Activated CD4-positive, alpha-beta memory T cell treated with anti-CD3 and anti-CD28 coated beads for 36 hours (primary cell): ENCODE data around the gene STAB2. TPM values are rescaled to one million over a fixed set of nuclear protein-coding genes. Genes with fewer than 3 reads are reported as not detected.

Source experiments
- CTCF ChIA-PET: fragments of 350-600 bp; sonication (Branson Sonifier 250); formaldehyde crosslinking; loops from one replicate; lab custom pipeline; 2021; ENCODE audit warnings: antibody characterized with exemption, inconsistent platforms; lab: Charles Lee
- POLR2A ChIA-PET: fragments of 350-600 bp; sonication (Branson Sonifier 250); formaldehyde crosslinking; loops from one replicate; lab custom pipeline; 2021; ENCODE audit warnings: antibody characterized with exemption; lab: Charles Lee
- DNase-seq: peaks from one replicate; pipeline ENCODE4 v3.0.0-alpha.2; 2020
- H3K27ac Mint-ChIP-seq: one replicate; pipeline ENCODE4 v1.8.0; 2021; ENCODE audit warnings: mixed read lengths
- H3K27me3 Mint-ChIP-seq: one replicate; pipeline ENCODE4 v1.8.0; 2021; ENCODE audit warnings: mixed read lengths
- H3K36me3 Mint-ChIP-seq: one replicate; pipeline ENCODE4 v1.8.0; 2021; ENCODE audit warnings: mixed read lengths
- H3K4me1 Mint-ChIP-seq: one replicate; pipeline ENCODE4 v1.8.0; 2021; ENCODE audit warnings: low read depth, mixed read lengths
- H3K4me3 Mint-ChIP-seq: one replicate; pipeline ENCODE4 v1.8.0; 2021; ENCODE audit warnings: mild to moderate bottlenecking, mixed read lengths
- H3K9me3 Mint-ChIP-seq: one replicate; pipeline ENCODE4 v1.8.0; 2021; ENCODE audit warnings: mixed read lengths
- intact Hi-C: fragments of 100-400 bp; cut with micrococcal nuclease; formaldehyde crosslinking; loops from one replicate; pipeline ENCODE4 v1.15.1; 2023
- total RNA-seq, 2 experiments: library from RNA; stranded (reverse); gene quantifications; one replicate each; pipeline ENCODE4 v1.2.3, GENCODE V29; 2021

Gene STAB2
- total RNA-seq, 2 experiments from 2014 or later = not detected

DNA sequence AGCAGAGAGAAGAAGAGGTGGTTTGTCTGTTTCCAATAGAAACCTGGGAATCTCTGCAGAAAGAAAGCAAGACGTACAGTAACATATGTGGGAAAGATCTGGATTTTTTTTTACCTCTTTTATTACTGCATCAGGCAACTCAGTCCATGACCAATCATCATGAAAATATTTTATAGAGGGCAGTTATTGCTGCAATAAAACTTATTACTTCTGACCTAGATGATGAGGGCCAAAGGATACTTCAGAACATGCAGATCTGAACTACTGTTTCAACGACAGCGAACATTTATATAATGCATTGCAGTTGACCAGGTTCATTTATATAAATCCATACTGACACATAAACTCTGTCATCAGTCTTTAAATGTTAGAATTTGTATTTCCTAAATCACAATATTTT, 67.7 kb downstream of the STAB2 start:
- Mint-ChIP-seq H3K27ac (no peak overlapping the region), H3K36me3 (no peaks in the 10 kb centered on the region), H3K27me3 (peaks cover 9% of the 10 kb centered on the region), H3K4me1 (peaks cover 12% of the 10 kb centered on the region), H3K4me3 (no peak overlapping the region), H3K9me3 (no peaks in the 10 kb centered on the region)
- CTCF ChIA-PET = no interaction called here
- POLR2A ChIA-PET = no interaction called here
- no peak for DNase-seq
- intact Hi-C loops = no loop called here

DNA sequence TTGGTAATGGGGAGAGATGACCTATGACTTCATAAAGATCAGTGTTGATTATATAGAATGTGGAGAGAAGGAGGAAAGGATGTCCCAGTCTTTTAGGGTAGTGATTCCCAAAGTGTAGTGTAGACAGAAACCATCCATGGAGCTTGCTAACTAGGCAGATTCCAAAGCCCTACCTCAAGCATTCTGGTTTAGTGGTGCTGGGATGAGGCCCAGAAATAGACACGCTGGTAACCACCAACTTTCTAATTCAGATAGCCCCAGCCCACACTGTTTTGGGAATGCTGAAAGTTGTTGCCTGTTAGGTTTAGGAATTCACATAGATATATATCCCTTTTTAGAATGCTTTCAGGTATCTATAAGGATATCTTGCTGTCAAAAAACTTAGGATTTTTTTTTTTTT, 69.2 kb downstream of the STAB2 start:
- no peak for DNase-seq
- Mint-ChIP-seq H3K27ac (no peak overlapping the region), H3K4me3 (no peak overlapping the region), H3K9me3 (no peaks in the 10 kb centered on the region), H3K36me3 (no peaks in the 10 kb centered on the region), H3K27me3 (peaks cover 10% of the 10 kb centered on the region), H3K4me1 (peaks cover 12% of the 10 kb centered on the region)
- intact Hi-C loops = no loop called here
- POLR2A ChIA-PET = no interaction called here
- CTCF ChIA-PET = no interaction called here

DNA sequence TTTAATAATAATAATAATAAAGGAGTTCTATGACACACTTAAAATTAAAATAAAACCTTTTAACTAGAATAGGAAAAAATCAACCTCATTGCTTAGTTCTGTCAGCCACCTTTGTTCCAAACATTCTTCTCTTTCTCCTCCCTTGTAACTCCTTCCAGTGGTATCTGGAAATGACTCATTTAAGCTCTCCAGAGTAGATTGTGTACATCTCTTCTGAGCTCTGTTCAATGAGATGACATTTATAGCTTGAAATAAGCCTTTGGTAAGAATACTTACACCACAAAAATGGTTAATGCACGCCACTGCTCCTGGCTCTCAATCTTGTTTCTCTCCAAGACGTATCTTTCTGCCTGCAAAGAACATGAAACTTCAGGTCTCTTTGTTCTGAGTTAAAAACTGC, 70.3 kb downstream of the STAB2 start:
- POLR2A ChIA-PET = no interaction called here
- Mint-ChIP-seq H3K27ac (no peak overlapping the region), H3K27me3 (peaks cover 10% of the 10 kb centered on the region), H3K36me3 (no peaks in the 10 kb centered on the region), H3K4me3 (no peak overlapping the region), H3K4me1 (peaks cover 12% of the 10 kb centered on the region), H3K9me3 (no peaks in the 10 kb centered on the region)
- CTCF ChIA-PET = no interaction called here
- intact Hi-C loops = no loop called here
- DNase-seq = no peak

DNA sequence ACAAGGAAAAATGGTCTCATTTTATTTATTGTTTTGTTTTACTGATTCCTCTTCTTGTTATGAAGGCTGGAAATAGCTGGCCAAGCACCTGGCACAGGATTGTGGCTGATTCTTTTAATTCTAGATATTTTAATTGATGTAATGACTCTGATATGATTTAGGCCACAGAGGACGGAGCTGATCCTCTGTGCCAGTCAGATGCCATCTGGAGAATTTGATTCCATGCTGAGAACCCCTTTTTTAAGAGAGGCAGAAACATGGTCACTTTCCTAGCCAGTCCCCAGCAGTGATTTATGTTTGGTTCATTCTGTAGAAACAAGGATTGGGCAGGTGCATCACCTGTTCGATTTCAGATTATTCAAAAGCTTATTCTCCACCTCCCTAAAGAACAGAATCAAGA, 77.6 kb downstream of the STAB2 start:
- H3K27ac Mint-ChIP-seq = no peak overlapping the region
- peaks cover 3% of the 10 kb centered on the region for H3K27me3 Mint-ChIP-seq
- no peak for DNase-seq
- ChIA-PET POLR2A (no interaction called here), CTCF (no interaction called here)
- H3K9me3 Mint-ChIP-seq = no peaks in the 10 kb centered on the region
- H3K4me1 Mint-ChIP-seq = no peaks in the 10 kb centered on the region
- H3K4me3 Mint-ChIP-seq = no peak overlapping the region
- intact Hi-C loops = no loop called here
- H3K36me3 Mint-ChIP-seq = no peaks in the 10 kb centered on the region

DNA sequence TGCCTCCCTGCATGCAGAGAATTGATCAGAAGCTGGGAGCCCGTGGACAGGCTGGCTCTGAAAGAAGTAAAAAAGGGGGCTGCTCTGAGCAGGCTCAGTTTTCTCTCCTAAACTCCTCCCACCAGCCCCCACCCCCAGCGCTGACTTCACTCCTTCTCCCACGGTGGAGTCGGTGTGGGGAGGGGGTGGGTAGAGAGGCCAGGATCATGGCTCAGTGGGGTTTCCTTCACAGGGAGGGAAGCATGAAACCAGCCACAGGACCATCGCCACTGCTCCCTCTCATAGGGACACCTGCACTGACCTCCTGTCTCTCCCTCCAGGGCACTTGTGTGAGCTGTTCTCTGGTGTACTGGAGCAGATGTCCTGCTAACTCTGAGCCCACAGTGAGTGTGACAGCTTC, 78.9 kb downstream of the STAB2 start:
- ChIA-PET CTCF (no interaction called here), POLR2A (no interaction called here)
- H3K9me3 Mint-ChIP-seq = no peaks in the 10 kb centered on the region
- H3K27me3 Mint-ChIP-seq = peaks cover 2% of the 10 kb centered on the region
- no peak for DNase-seq
- no peaks in the 10 kb centered on the region for H3K4me1 Mint-ChIP-seq
- H3K4me3 Mint-ChIP-seq = no peak overlapping the region
- H3K27ac Mint-ChIP-seq = no peak overlapping the region
- intact Hi-C loops = no loop called here
- H3K36me3 Mint-ChIP-seq = no peaks in the 10 kb centered on the region

DNA sequence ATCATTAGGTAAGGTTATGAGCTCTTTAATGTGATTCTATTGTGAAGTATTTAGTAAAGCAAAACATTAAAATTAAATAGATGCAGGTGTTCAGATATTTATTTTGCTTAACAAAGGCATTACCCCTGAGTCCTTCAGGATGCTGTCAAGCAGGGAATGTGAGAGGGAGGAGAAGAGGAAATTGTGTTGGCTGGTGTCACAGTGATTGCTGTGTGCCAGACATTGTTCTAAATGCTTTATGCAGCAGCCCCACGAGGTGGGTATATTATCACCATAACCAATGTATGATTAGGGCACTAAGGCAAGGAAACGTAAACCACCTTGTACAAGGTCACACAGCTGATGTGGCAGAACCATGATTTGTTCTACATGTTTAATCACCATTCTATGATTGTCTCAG, 80.1 kb downstream of the STAB2 start:
- H3K4me3 Mint-ChIP-seq = no peak overlapping the region
- ChIA-PET CTCF (no interaction called here), POLR2A (no interaction called here)
- H3K27ac Mint-ChIP-seq = no peak overlapping the region
- H3K36me3 Mint-ChIP-seq = no peaks in the 10 kb centered on the region
- no peaks in the 10 kb centered on the region for H3K4me1 Mint-ChIP-seq
- intact Hi-C loops = no loop called here
- DNase-seq = no peak
- H3K9me3 Mint-ChIP-seq = no peaks in the 10 kb centered on the region
- peaks cover 2% of the 10 kb centered on the region for H3K27me3 Mint-ChIP-seq

DNA sequence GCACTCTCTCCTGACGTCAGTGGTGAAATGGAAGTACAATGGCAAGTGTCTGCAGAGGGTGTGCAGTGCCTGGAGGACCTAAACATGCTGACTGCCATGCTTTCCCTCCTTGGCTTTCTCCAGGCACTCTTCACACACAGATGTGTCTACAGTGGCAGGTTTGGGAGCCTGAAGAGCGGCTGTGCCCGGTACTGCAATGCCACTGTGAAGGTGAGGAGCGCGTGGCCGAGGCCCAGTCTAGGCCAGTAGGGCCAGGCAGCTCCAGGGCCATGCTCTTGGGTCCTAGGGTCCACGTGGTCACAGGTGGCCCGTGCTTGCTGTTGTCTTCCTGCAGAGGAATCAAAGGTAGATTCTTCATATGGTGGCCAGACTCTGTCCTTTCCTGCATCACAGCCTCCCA, 81.4 kb downstream of the STAB2 start:
- DNase-seq = no peak
- ChIA-PET CTCF (no interaction called here), POLR2A (no interaction called here)
- intact Hi-C loops = no loop called here
- no peak overlapping the region for H3K27ac Mint-ChIP-seq
- no peaks in the 10 kb centered on the region for H3K36me3 Mint-ChIP-seq
- H3K4me3 Mint-ChIP-seq = no peak overlapping the region
- H3K4me1 Mint-ChIP-seq = no peaks in the 10 kb centered on the region
- H3K9me3 Mint-ChIP-seq = no peaks in the 10 kb centered on the region
- H3K27me3 Mint-ChIP-seq = no peaks in the 10 kb centered on the region

DNA sequence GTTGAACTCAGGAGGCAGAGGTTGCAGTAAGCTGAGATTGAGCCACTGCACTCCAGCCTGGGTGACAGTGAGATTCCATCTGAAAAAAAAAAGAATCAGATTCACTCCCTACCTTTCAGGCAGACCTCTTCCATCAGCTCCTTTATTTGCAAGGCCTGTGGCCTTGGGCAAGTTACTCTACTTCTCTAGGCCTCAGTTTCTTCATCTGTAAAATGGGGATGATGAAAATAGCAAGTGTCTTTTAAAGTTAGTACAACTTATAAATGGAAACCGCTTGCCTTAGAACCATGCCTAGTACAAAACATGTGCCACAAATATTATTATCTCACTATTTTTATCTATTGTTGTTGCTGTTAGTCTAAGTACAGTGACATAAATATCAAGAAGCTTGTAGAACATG, 84.3 kb downstream of the STAB2 start:
- no peak for DNase-seq
- intact Hi-C loops = no loop called here
- Mint-ChIP-seq H3K27ac (no peak overlapping the region), H3K4me1 (no peaks in the 10 kb centered on the region), H3K27me3 (peaks cover 1% of the 10 kb centered on the region), H3K36me3 (no peaks in the 10 kb centered on the region), H3K9me3 (no peaks in the 10 kb centered on the region), H3K4me3 (no peak overlapping the region)
- ChIA-PET POLR2A (no interaction called here), CTCF (no interaction called here)

DNA sequence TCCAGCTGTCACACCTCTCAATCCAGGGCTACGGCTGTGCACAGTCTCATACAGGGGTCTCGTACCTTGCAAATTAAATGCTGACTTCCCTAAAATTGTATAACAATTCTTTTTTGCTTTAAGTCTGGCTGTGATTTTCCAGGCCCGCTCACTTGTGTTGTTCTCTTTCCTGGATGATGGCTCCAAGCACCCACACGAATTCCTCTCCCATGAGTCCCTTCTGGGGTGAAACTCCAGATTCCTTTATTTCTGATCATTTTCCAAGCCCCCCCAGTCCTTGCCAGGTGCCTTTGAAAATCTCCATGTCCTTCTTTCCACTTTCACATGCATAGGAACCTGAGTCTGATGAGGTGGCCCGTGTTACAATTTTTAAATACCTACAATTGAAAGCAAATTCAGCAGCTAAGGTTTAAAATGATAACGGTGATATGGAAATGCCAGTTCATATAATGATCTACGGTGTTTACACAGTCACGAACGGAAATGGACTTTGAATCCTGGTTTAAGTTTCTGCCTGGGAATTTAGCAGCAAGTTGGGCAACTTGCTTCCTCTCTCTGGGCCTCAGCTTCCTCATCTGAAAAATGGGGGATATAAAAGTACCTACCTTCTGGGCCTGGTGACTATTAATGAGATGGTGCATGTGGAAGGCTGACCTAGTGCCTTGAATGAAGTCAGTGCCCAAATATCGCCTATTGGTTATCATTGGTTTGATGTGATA, 85.5 kb downstream of the STAB2 start:
- Mint-ChIP-seq H3K27me3 (peaks cover 6% of the 10 kb centered on the region), H3K4me3 (no peak overlapping the region), H3K36me3 (no peaks in the 10 kb centered on the region), H3K9me3 (no peaks in the 10 kb centered on the region), H3K4me1 (no peaks in the 10 kb centered on the region), H3K27ac (no peak overlapping the region)
- ChIA-PET CTCF (no interaction called here), POLR2A (no interaction called here)
- intact Hi-C loops = no loop called here
- no peak for DNase-seq

DNA sequence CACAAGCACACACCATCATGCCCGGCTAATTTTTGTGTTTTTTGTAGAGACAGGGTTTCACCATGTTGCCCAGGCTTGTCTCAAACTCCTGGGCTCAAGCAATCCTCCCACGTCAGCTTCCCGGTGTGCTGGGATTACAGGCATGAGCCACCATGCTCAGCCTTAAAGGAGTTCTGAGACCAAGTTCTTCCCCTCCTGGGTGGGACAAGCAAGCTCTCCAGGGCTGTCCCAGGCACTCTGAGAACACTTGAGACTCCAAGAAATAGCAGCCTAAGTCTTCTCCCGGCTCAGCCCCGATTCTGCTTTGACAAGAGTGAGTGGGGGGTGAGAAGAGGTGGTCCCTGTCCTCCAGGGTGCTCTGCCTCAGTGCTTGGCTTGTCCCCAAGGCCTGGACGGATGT, 86.4 kb downstream of the STAB2 start:
- ChIA-PET POLR2A (no interaction called here), CTCF (no interaction called here)
- intact Hi-C loops = no loop called here
- Mint-ChIP-seq H3K27ac (no peak overlapping the region), H3K36me3 (no peaks in the 10 kb centered on the region), H3K27me3 (peaks cover 8% of the 10 kb centered on the region), H3K4me3 (no peak overlapping the region), H3K9me3 (no peaks in the 10 kb centered on the region), H3K4me1 (no peaks in the 10 kb centered on the region)
- no peak for DNase-seq

DNA sequence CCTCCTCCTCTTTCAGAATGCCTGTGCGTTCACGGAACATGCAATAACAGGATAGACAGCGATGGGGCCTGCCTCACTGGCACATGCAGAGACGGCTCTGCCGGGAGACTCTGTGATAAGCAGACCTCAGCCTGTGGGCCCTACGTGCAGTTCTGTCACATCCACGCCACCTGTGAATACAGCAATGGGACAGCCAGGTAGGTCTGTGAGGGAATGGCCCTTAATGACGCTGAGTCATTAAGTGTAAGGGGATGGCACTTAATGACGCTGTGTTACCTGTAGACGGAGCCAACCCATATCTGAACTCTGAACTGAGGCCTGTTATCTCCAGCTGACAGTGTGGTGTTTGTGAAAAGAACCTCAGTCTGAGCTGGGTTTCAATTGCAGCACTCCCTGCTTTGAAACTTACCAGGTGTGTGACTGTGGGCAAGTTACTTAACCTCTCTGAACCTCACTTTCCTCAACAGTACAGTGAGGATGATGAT, 86.9 kb downstream of the STAB2 start:
- peaks cover 8% of the 10 kb centered on the region for H3K27me3 Mint-ChIP-seq
- ChIA-PET POLR2A (no interaction called here), CTCF (no interaction called here)
- no peaks in the 10 kb centered on the region for H3K36me3 Mint-ChIP-seq
- H3K4me1 Mint-ChIP-seq = no peaks in the 10 kb centered on the region
- no peak overlapping the region for H3K27ac Mint-ChIP-seq
- DNase-seq = no peak
- intact Hi-C loops = no loop called here
- no peaks in the 10 kb centered on the region for H3K9me3 Mint-ChIP-seq
- H3K4me3 Mint-ChIP-seq = no peak overlapping the region

DNA sequence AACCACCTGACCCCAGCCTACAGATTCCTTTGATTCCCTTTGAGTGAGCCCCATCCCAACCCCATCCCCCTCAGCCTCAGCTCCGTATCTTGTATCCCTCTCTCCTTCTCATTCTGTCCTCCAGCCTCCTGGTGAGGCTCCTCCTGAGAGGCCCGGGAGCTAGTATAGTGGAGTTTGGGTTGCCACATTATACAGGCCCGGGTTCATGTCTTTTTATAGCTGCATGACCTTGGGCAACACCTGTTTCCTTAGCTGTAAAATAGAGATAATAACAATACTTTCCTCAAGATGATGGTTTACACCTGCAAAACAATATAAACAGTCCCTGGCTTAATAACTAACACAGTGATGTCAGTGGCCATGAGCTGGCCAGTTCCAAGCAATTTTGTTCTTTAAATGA, 89.8 kb downstream of the STAB2 start:
- no peak overlapping the region for H3K27ac Mint-ChIP-seq
- ChIA-PET CTCF (interaction anchor here (0.6 kb wide), 1 partner anchor 45 kb away, joined by 4 read pairs; no protein-coding TSS in a partner anchor), POLR2A (no interaction called here)
- no peak overlapping the region for H3K4me3 Mint-ChIP-seq
- DNase-seq = no peak
- H3K27me3 Mint-ChIP-seq = peaks cover 10% of the 10 kb centered on the region
- H3K4me1 Mint-ChIP-seq = no peaks in the 10 kb centered on the region
- H3K36me3 Mint-ChIP-seq = no peaks in the 10 kb centered on the region
- intact Hi-C loops = no loop called here
- H3K9me3 Mint-ChIP-seq = no peaks in the 10 kb centered on the region

DNA sequence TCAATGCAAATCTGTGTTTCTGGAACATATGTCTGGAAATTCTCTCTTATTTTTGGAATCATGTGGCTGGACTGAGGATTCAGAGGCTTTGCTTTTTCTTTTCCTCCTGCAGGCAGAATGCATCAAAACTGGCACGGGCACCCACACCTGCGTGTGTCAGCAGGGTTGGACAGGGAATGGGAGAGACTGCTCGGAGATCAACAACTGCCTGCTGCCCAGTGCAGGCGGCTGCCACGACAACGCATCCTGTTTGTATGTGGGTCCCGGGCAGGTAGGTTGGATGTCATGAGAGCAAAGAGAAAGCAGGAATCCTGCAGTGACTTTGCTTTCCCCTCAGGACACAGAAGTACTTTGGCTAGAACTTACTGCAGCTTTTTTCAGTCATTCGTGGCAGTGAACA, 90.3 kb downstream of the STAB2 start:
- intact Hi-C loops = no loop called here
- H3K36me3 Mint-ChIP-seq = no peaks in the 10 kb centered on the region
- H3K27ac Mint-ChIP-seq = no peak overlapping the region
- H3K4me1 Mint-ChIP-seq = no peaks in the 10 kb centered on the region
- POLR2A ChIA-PET = no interaction called here
- no peaks in the 10 kb centered on the region for H3K9me3 Mint-ChIP-seq
- no peak overlapping the region for H3K4me3 Mint-ChIP-seq
- no peak for DNase-seq
- CTCF ChIA-PET = interaction anchor here (0.6 kb wide), 1 partner anchor 46 kb away, joined by 4 read pairs; no protein-coding TSS in a partner anchor
- peaks cover 10% of the 10 kb centered on the region for H3K27me3 Mint-ChIP-seq
